H9 (cell line): ENCODE data around the gene ZNF14. TPM values are rescaled to one million over a fixed set of nuclear protein-coding genes. Genes with fewer than 3 reads are reported as not detected.

Experiments
- DNase-seq: peaks from one replicate; pipeline ENCODE4 v3.0.0-alpha.2; 2017
- H2AFZ ChIP-seq: one replicate; pipeline ENCODE4 v1.6.1; 2013; ENCODE audit warnings: mild to moderate bottlenecking, low read length, control low read depth, moderate library complexity
- H2AK5ac ChIP-seq: 2 replicates; pipeline ENCODE4 v1.6.1; 2013; ENCODE audit warnings: low read length, control low read depth, mixed read lengths; ENCODE audit not compliant: insufficient read length
- H2BK120ac ChIP-seq: one replicate; pipeline ENCODE4 v1.6.1; 2013; ENCODE audit warnings: low read depth, mild to moderate bottlenecking, low read length, control low read depth, inconsistent platforms; ENCODE audit not compliant: poor library complexity, severe bottlenecking
- H2BK12ac ChIP-seq: 2 replicates; pipeline ENCODE4 v1.6.1; 2013; ENCODE audit warnings: low read length, control low read depth, mixed read lengths, low read depth; ENCODE audit not compliant: insufficient read length
- H2BK15ac ChIP-seq: 2 replicates; pipeline ENCODE4 v1.6.1; 2013; ENCODE audit warnings: low read depth, low read length, control low read depth
- H2BK20ac ChIP-seq: one replicate; pipeline ENCODE4 v1.6.1; 2013; ENCODE audit warnings: low read depth, mild to moderate bottlenecking, low read length, control low read depth, inconsistent platforms; ENCODE audit not compliant: poor library complexity, severe bottlenecking
- H2BK5ac ChIP-seq: 2 replicates; pipeline ENCODE4 v1.6.1; 2013; ENCODE audit warnings: low read length, control low read depth, mixed read lengths; ENCODE audit not compliant: insufficient read length
- H3K14ac ChIP-seq: 2 replicates; pipeline ENCODE4 v1.6.1; 2013; ENCODE audit warnings: low read length, control low read depth; ENCODE audit not compliant: insufficient read depth
- H3K18ac ChIP-seq: 2 replicates; pipeline ENCODE4 v1.6.1; 2013; ENCODE audit warnings: low read depth, mild to moderate bottlenecking, mixed read lengths, low read length, control low read depth; ENCODE audit not compliant: insufficient read length
- H3K23ac ChIP-seq: 2 replicates; pipeline ENCODE4 v1.6.1; 2013; ENCODE audit warnings: low read length, control low read depth, mixed read lengths, low read depth; ENCODE audit not compliant: insufficient read length
- H3K23me2 ChIP-seq: 2 replicates; pipeline ENCODE4 v1.6.1; 2013; ENCODE audit warnings: low read depth, mild to moderate bottlenecking, mixed read lengths, low read length, control low read depth; ENCODE audit not compliant: insufficient read length, poor library complexity, severe bottlenecking
- H3K27ac ChIP-seq: 2 replicates; pipeline ENCODE4 v1.5.1; 2013; ENCODE audit warnings: low read length, control low read depth, mixed read lengths, low read depth; ENCODE audit not compliant: insufficient read length
- H3K27me3 ChIP-seq: 2 replicates; pipeline ENCODE4 v1.6.1; 2013; ENCODE audit warnings: low read length, control low read depth, inconsistent platforms; ENCODE audit not compliant: insufficient read depth
- H3K4ac ChIP-seq: 2 replicates; pipeline ENCODE4 v1.6.1; 2013; ENCODE audit warnings: low read depth, mild to moderate bottlenecking, control low read depth, inconsistent platforms, low read length, moderate library complexity
- H3K4me1 ChIP-seq: 2 replicates; pipeline ENCODE4 v1.6.1; 2013; ENCODE audit warnings: low read length, control low read depth, inconsistent platforms; ENCODE audit not compliant: insufficient read depth
- H3K4me2 ChIP-seq: 2 replicates; pipeline ENCODE4 v1.6.1; 2013; ENCODE audit warnings: low read length, control low read depth, mixed read lengths; ENCODE audit not compliant: insufficient read length, insufficient read depth
- H3K56ac ChIP-seq: 2 replicates; pipeline ENCODE4 v1.6.1; 2013; ENCODE audit warnings: low read depth, mild to moderate bottlenecking, mixed read lengths, low read length, control low read depth; ENCODE audit not compliant: insufficient read length
- H3K79me1 ChIP-seq: 2 replicates; pipeline ENCODE4 v1.6.1; 2013; ENCODE audit warnings: low read depth, mild to moderate bottlenecking, moderate library complexity, low read length, control low read depth, inconsistent platforms; ENCODE audit not compliant: insufficient read depth, poor library complexity, severe bottlenecking
- H3K79me2 ChIP-seq: 2 replicates; pipeline ENCODE4 v1.6.1; 2013; ENCODE audit warnings: low read length, control low read depth, inconsistent platforms; ENCODE audit not compliant: insufficient read depth
- H3K9ac ChIP-seq: 2 replicates; pipeline ENCODE4 v1.6.1; 2013; ENCODE audit warnings: low read length, control low read depth, mixed read lengths; ENCODE audit not compliant: insufficient read length; ENCODE audit errors: extremely low read depth
- H3K9me3 ChIP-seq: one replicate; pipeline ENCODE4 v1.6.1; 2013; ENCODE audit warnings: low read depth, low read length, inconsistent platforms; ENCODE audit not compliant: control insufficient read depth
- H3T11ph ChIP-seq: one replicate; pipeline ENCODE4 v1.6.1; 2013; ENCODE audit warnings: mild to moderate bottlenecking, low read length, control low read depth, inconsistent platforms
- H4K20me1 ChIP-seq: one replicate; pipeline ENCODE4 v1.6.1; 2013; ENCODE audit not compliant: control insufficient read depth, insufficient read length, insufficient read depth
- H4K5ac ChIP-seq: 2 replicates; pipeline ENCODE4 v1.6.1; 2013; ENCODE audit warnings: low read depth, mild to moderate bottlenecking, mixed read lengths, low read length, control low read depth; ENCODE audit not compliant: insufficient read length
- H4K8ac ChIP-seq: replicated peaks from 2 replicates; pipeline ENCODE4 v1.6.1; 2013; ENCODE audit warnings: low read length, control low read depth, mixed read lengths, low read depth; ENCODE audit not compliant: insufficient read length
- H4K91ac ChIP-seq: 2 replicates; pipeline ENCODE4 v1.6.1; 2013; ENCODE audit warnings: low read depth, mild to moderate bottlenecking, moderate library complexity, mixed read lengths, low read length, control low read depth; ENCODE audit not compliant: insufficient read length
- H3K27ac Mint-ChIP-seq, 3 experiments: 2 replicates in 2 of 3; 3 replicates in 1 of 3; pipeline ENCODE4 v1.8.0; 2020 to 2021; ENCODE audit warnings: mixed read lengths in 3 of 3, mild to moderate bottlenecking in 1 of 3, moderate library complexity in 1 of 3
- H3K27me3 Mint-ChIP-seq: 2 replicates; pipeline ENCODE4 v1.8.0; 2021; ENCODE audit warnings: low read depth, mild to moderate bottlenecking, moderate library complexity, mixed read lengths
- H3K36me3 Mint-ChIP-seq, 3 experiments: 2 replicates in 2 of 3; 3 replicates in 1 of 3; pipeline ENCODE4 v1.8.0; 2020 to 2021; ENCODE audit warnings: low read depth in 3 of 3, mixed read lengths in 3 of 3; ENCODE audit not compliant: insufficient read depth in 1 of 3
- H3K4me1 Mint-ChIP-seq, 2 experiments: 2 replicates each; pipeline ENCODE4 v1.8.0; 2020; ENCODE audit warnings: mixed read lengths in 2 of 2
- H3K4me3 Mint-ChIP-seq, 2 experiments: 2 replicates in 1 of 2; 3 replicates in 1 of 2; pipeline ENCODE4 v1.8.0; 2020 to 2021; ENCODE audit warnings: mild to moderate bottlenecking in 2 of 2, mixed read lengths in 2 of 2, moderate library complexity in 1 of 2
- H3K9me3 Mint-ChIP-seq, 2 experiments: 2 replicates in 1 of 2; 3 replicates in 1 of 2; pipeline ENCODE4 v1.8.0; 2020; ENCODE audit warnings: mild to moderate bottlenecking in 2 of 2, mixed read lengths in 2 of 2, moderate library complexity in 1 of 2
- CTCF ChIP-seq: fragments of 200-600 bp; sonication (generic); conservative IDR thresholded peaks from 3 replicates; pipeline ENCODE4 v1.8.0; 2021; ENCODE audit warnings: antibody characterized with exemption, mild to moderate bottlenecking
- WGBS: extraction: QIAGEN DNeasy Blood & Tissue Kit; methylation state at CpG from one replicate; pipeline ENCODE4 v1.1.7; 2013; ENCODE audit warnings: missing lambda C conversion rate, low lambda C conversion rate, mixed read lengths; ENCODE audit not compliant: insufficient read length; ENCODE audit errors: extremely low coverage; 5-methylcytosine and 5-hydroxymethylcytosine counted together
- total RNA-seq: library from RNA; stranded (reverse); gene quantifications from 2 replicates; pipeline ENCODE4 v1.2.1, GENCODE V29; 2021

The ZNF14 gene
- total RNA-seq, 1 experiment from 2014 or later, result 8.3 TPM

GRCh38 chr19:19697589-19697988 is 35.3 kb downstream of the ZNF14 start:
- Histone ChIP-seq H3K23me2 (no peaks in the 10 kb centered on the region), H2BK5ac (no peak overlapping the region), H3K27me3 (no peaks in the 10 kb centered on the region), H3K4me1 (no peaks in the 10 kb centered on the region), H2BK20ac (no peak overlapping the region), H3K27ac (no peak overlapping the region), H3T11ph (no peak overlapping the region), H3K4ac (no peak overlapping the region), H3K56ac (no peak overlapping the region), H4K5ac (no peak overlapping the region), H3K18ac (no peak overlapping the region), H4K8ac (no peak overlapping the region), H3K9me3 (no peaks in the 10 kb centered on the region), H3K79me2 (no peaks in the 10 kb centered on the region), H2BK15ac (no peak overlapping the region), H3K4me2 (no peak overlapping the region), H2BK12ac (no peak overlapping the region), H3K14ac (no peak overlapping the region), H3K9ac (no peak overlapping the region), H2BK120ac (no peak overlapping the region), H4K91ac (no peak overlapping the region), H2AK5ac (no peak overlapping the region), H2AFZ (no peak overlapping the region), H3K23ac (no peak overlapping the region), H4K20me1 (no peaks in the 10 kb centered on the region), H3K79me1 (no peaks in the 10 kb centered on the region)
- Mint-ChIP-seq H3K36me3 (peaks cover 6 to 18% (median 14%) of the 10 kb centered on the region in 3 experiments; a peak in 6 of 7 replicates), H3K4me1 (no peaks in the 10 kb centered on the region), H3K27me3 (no peaks in the 10 kb centered on the region), H3K9me3 (peaks cover 14 to 23% of the 10 kb centered on the region in 2 experiments; a peak in 4 of 5 replicates), H3K4me3 (no peak overlapping the region), H3K27ac (no peak overlapping the region)
- no CpG with 5 or more reads among the region's 5 CpGs for WGBS
- TF ChIP-seq CTCF, result no peak
- DNase-seq, result no peak
